Liver (tissue), 9 donors: ENCODE measurements around the gene SRGAP3. TPM values are rescaled to one million over a fixed set of nuclear protein-coding genes. Genes with fewer than 3 reads are reported as not detected.

ENCODE experiments used
- DNase-seq: peaks from one replicate; pipeline ENCODE4 v3.0.0-alpha.2; 2017; ENCODE audit warnings: low spot score
- H3K27ac ChIP-seq, 2 donors: one replicate each; pipeline ENCODE4 v1.7.0; 2013; ENCODE audit warnings: inconsistent platforms in 2 of 2, low read length in 2 of 2, control low read depth in 1 of 2, low read depth in 1 of 2, mild to moderate bottlenecking in 1 of 2
- H3K27me3 ChIP-seq, 4 donors: one replicate each; pipeline versions ENCODE4 v1.6.1 to v1.7.0; 2013; ENCODE audit warnings: low read length in 3 of 4, inconsistent platforms in 1 of 4, mild to moderate bottlenecking in 1 of 4, moderate library complexity in 1 of 4; ENCODE audit not compliant: control insufficient read depth in 4 of 4, insufficient read depth in 4 of 4
- H3K36me3 ChIP-seq, 4 donors: one replicate each; pipeline versions ENCODE4 v1.6.1 to v1.7.0; 2013; ENCODE audit warnings: low read length in 3 of 4, mild to moderate bottlenecking in 3 of 4, low read depth in 1 of 4, moderate library complexity in 1 of 4; ENCODE audit not compliant: control insufficient read depth in 4 of 4, insufficient read depth in 3 of 4
- H3K4me1 ChIP-seq, 4 donors: one replicate each; pipeline versions ENCODE4 v1.6.1 to v1.7.0; 2013; ENCODE audit warnings: low read length in 3 of 4, mild to moderate bottlenecking in 3 of 4, moderate library complexity in 1 of 4; ENCODE audit not compliant: control insufficient read depth in 4 of 4, insufficient read depth in 4 of 4
- H3K4me3 ChIP-seq, 3 donors: one replicate each; pipeline versions ENCODE4 v1.6.1 to v1.7.0; 2013; ENCODE audit warnings: low read length in 3 of 3, control low read depth in 1 of 3, low read depth in 1 of 3, mild to moderate bottlenecking in 1 of 3
- H3K9ac ChIP-seq, 2 donors: one replicate each; pipeline ENCODE4 v1.7.0; 2013; ENCODE audit warnings: low read length in 2 of 2, mild to moderate bottlenecking in 2 of 2, moderate library complexity in 2 of 2, control low read depth in 1 of 2, low read depth in 1 of 2
- H3K9me3 ChIP-seq, 4 donors: one replicate each; pipeline versions ENCODE4 v1.6.1 to v1.7.0; 2013; ENCODE audit warnings: low read length in 3 of 4; ENCODE audit not compliant: control insufficient read depth in 4 of 4
- EGR1 ChIP-seq, 2 donors: IDR thresholded peaks; 2 replicates each; pipeline ENCODE4 v1.6.1; 2016 to 2018; ENCODE audit warnings: antibody characterized with exemption in 2 of 2, low read depth in 2 of 2
- FOXA1 ChIP-seq: IDR thresholded peaks from 2 replicates; pipeline ENCODE4 v1.6.1; 2016; ENCODE audit warnings: antibody characterized with exemption
- FOXA2 ChIP-seq: IDR thresholded peaks from 2 replicates; pipeline ENCODE4 v1.6.1; 2016; ENCODE audit warnings: antibody characterized with exemption
- GABPA ChIP-seq, 2 donors: IDR thresholded peaks in 1 of 2; conservative IDR thresholded peaks in 1 of 2; 2 replicates each; pipeline ENCODE4 v1.6.1; 2016; ENCODE audit warnings: antibody characterized with exemption in 2 of 2, mild to moderate bottlenecking in 1 of 2, moderate library complexity in 1 of 2
- HNF4A ChIP-seq, 2 donors: conservative IDR thresholded peaks; 2 replicates each; pipeline ENCODE4 v1.6.1; 2016; ENCODE audit warnings: antibody characterized with exemption in 2 of 2, mild to moderate bottlenecking in 2 of 2
- HNF4G ChIP-seq: IDR thresholded peaks from 2 replicates; pipeline ENCODE4 v1.6.1; 2016; ENCODE audit warnings: antibody characterized with exemption
- JUND ChIP-seq, 2 donors: IDR thresholded peaks; 2 replicates each; pipeline ENCODE4 v1.6.1; 2016; ENCODE audit warnings: antibody characterized with exemption in 2 of 2
- NR2F2 ChIP-seq: IDR thresholded peaks from 2 replicates; pipeline ENCODE4 v1.6.1; 2016; ENCODE audit warnings: antibody characterized with exemption
- RAD21 ChIP-seq, 2 donors: IDR thresholded peaks; 2 replicates each; pipeline ENCODE4 v1.6.1; 2016; ENCODE audit warnings: antibody characterized with exemption in 2 of 2, mild to moderate bottlenecking in 2 of 2
- RXRA ChIP-seq, 2 donors: IDR thresholded peaks; 2 replicates each; pipeline ENCODE4 v1.6.1; 2017 to 2018; ENCODE audit warnings: antibody characterized with exemption in 2 of 2, mild to moderate bottlenecking in 1 of 2
- TAF1 ChIP-seq: conservative IDR thresholded peaks from 2 replicates; pipeline ENCODE4 v1.6.1; 2016; ENCODE audit warnings: antibody characterized with exemption, mild to moderate bottlenecking
- WGBS: extraction: QIAGEN DNeasy Blood & Tissue Kit; methylation state at CpG from one replicate; pipeline ENCODE4 v1.1.7; 2013; 5-methylcytosine and 5-hydroxymethylcytosine counted together
- polyA plus RNA-seq, 2 donors: library from polyadenylated mRNA; stranded (reverse) in 1 of 2; unstranded in 1 of 2; fragments of 200-250 nt in 1 of 2; fragments of >200 nt in 1 of 2; fragmentation: Nextera tagmentation in 1 of 2; extraction: Ambion mirVana in 1 of 2; gene quantifications; one replicate each; pipeline versions ENCODE4 v1.2.1 to v1.2.3, GENCODE V29; 2013 to 2015
- total RNA-seq, 2 donors: library from RNA; depleted of rRNA; stranded (reverse); fragments of >200 nt; gene quantifications; one replicate each; pipeline ENCODE4 v1.2.3, GENCODE V29; 2014
- TF ChIP-seq, protein P1 (sequence below): IDR thresholded peaks from 2 replicates; pipeline ENCODE4 v1.6.1; 2016; ENCODE audit warnings: antibody characterized with exemption
- TF ChIP-seq, protein P2 (sequence below): IDR thresholded peaks from 2 replicates; pipeline ENCODE4 v1.6.1; 2016; ENCODE audit warnings: antibody characterized with exemption
- TF ChIP-seq, protein P3 (sequence below): IDR thresholded peaks from 2 replicates; pipeline ENCODE4 v1.6.1; 2016; ENCODE audit warnings: antibody characterized with exemption
- TF ChIP-seq, protein P4 (sequence below): fragments of 150-350 bp; IDR thresholded peaks from 2 replicates; pipeline ENCODE4 v1.5.1; 2017; ENCODE audit warnings: improper control_type of control experiment, low read depth, low read length; ENCODE audit not compliant: missing input control
- donor health status: healthy.
- donor health status: healthy.
- donor health status: healthy.
- donor health status: healthy.
- donor health status: healthy.

The SRGAP3 gene
- total and polyA plus RNA-seq, 4 donors, result 0.61 to 4.2 (median 1.6) TPM

DNA sequence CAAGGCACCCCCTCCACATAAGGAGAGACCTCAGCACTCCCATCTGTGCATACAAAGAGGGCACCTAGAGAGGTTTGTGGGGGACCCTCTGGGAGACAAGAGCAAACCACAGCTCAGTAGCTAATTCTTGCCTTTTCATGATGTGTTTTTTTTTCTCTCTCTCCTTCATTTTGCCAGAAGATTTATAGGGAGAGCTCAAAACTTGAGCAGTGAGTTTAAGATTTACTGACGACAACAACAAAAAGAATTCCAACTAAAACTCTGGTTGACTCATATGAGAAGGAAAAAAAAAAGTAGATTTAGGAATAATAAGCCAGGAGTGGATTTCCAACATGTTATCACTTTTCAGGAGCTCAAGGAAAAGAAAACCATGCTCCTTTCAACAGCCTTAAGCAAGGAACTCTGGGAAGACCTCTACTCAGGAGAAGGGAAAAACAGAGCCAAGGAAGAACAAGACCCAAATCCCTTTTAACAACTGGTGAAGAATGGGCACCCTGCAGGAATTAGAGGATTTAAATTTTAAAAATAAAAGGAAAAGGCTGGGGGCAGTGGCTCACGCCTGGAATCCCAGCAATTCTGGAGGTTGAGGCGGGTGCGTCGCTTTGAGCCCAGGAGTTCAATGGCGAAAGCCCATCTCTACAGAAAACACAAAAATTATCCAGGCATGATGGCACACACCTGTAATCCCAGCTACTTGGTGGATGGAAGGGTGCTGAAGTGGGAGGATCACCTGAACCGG lies 228.0 kb downstream of the SRGAP3 start:
- H3K4me3 ChIP-seq, result no peak overlapping the region
- no peak for DNase-seq
- H3K27ac ChIP-seq, result no peak overlapping the region
- no peak overlapping the region for H3K9ac ChIP-seq
- no peaks in the 10 kb centered on the region for H3K9me3 ChIP-seq
- no peaks in the 10 kb centered on the region for H3K4me1 ChIP-seq
- H3K27me3 ChIP-seq, result no peaks in the 10 kb centered on the region
- no peaks in the 10 kb centered on the region for H3K36me3 ChIP-seq
- TF ChIP-seq RAD21 (IDR thresholded peaks at IDR 0.05) (no peak), FOXA1 (no peak), NR2F2 (no peak), HNF4G (no peak), RXRA (IDR thresholded peaks at IDR 0.05) (no peak), JUND (IDR thresholded peaks at IDR 0.05) (no peak), FOXA2 (no peak), TAF1 (no peak), HNF4A (conservative IDR thresholded peaks at IDR 0.05) (no peak), GABPA (IDR thresholded peaks at IDR 0.05 in 1 of 2, conservative IDR thresholded peaks at IDR 0.05 in 1 of 2) (no peak), EGR1 (IDR thresholded peaks at IDR 0.05; ENCODE audit: low read depth in 2 of 2) (no peak)
- TF ChIP-seq, protein P1, sequence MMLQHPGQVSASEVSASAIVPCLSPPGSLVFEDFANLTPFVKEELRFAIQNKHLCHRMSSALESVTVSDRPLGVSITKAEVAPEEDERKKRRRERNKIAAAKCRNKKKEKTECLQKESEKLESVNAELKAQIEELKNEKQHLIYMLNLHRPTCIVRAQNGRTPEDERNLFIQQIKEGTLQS, result no peak
- TF ChIP-seq, protein P2, sequence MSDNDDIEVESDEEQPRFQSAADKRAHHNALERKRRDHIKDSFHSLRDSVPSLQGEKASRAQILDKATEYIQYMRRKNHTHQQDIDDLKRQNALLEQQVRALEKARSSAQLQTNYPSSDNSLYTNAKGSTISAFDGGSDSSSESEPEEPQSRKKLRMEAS, result no peak
- TF ChIP-seq, protein P3, sequence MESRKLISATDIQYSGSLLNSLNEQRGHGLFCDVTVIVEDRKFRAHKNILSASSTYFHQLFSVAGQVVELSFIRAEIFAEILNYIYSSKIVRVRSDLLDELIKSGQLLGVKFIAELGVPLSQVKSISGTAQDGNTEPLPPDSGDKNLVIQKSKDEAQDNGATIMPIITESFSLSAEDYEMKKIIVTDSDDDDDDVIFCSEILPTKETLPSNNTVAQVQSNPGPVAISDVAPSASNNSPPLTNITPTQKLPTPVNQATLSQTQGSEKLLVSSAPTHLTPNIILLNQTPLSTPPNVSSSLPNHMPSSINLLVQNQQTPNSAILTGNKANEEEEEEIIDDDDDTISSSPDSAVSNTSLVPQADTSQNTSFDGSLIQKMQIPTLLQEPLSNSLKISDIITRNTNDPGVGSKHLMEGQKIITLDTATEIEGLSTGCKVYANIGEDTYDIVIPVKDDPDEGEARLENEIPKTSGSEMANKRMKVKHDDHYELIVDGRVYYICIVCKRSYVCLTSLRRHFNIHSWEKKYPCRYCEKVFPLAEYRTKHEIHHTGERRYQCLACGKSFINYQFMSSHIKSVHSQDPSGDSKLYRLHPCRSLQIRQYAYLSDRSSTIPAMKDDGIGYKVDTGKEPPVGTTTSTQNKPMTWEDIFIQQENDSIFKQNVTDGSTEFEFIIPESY, result no peak
- TF ChIP-seq, protein P4, sequence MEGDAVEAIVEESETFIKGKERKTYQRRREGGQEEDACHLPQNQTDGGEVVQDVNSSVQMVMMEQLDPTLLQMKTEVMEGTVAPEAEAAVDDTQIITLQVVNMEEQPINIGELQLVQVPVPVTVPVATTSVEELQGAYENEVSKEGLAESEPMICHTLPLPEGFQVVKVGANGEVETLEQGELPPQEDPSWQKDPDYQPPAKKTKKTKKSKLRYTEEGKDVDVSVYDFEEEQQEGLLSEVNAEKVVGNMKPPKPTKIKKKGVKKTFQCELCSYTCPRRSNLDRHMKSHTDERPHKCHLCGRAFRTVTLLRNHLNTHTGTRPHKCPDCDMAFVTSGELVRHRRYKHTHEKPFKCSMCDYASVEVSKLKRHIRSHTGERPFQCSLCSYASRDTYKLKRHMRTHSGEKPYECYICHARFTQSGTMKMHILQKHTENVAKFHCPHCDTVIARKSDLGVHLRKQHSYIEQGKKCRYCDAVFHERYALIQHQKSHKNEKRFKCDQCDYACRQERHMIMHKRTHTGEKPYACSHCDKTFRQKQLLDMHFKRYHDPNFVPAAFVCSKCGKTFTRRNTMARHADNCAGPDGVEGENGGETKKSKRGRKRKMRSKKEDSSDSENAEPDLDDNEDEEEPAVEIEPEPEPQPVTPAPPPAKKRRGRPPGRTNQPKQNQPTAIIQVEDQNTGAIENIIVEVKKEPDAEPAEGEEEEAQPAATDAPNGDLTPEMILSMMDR, result no peak
- WGBS, result 95% methylated on average over 7 of the region's 7 CpGs

DNA sequence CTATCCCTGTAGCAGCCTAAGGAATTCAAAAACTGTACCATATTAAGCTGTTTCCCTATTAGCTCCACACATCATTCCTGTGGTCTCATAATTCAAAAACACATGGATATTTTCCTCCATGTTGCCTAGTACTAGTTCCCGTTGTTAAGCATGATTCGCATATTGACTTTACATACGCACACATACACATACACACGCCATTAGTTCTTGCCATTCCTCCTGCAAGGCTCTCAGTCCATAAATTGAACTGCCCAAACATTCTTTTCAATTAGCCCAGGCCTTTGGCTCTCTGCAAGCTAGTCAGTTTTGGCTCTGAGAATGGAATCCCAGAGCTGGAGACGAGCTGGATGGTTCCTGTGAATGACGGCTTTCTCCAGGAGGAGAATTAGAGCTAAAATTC lies 229.0 kb downstream of the SRGAP3 start:
- H3K9ac ChIP-seq, result no peak overlapping the region
- H3K36me3 ChIP-seq, result no peaks in the 10 kb centered on the region
- no peak overlapping the region for H3K27ac ChIP-seq
- no peaks in the 10 kb centered on the region for H3K27me3 ChIP-seq
- TF ChIP-seq RXRA (IDR thresholded peaks at IDR 0.05), result no peak
- TF ChIP-seq TAF1, result no peak
- no peak for TF ChIP-seq EGR1 (IDR thresholded peaks at IDR 0.05; ENCODE audit: low read depth in 2 of 2)
- TF ChIP-seq, protein P4, result no peak
- TF ChIP-seq GABPA (IDR thresholded peaks at IDR 0.05 in 1 of 2, conservative IDR thresholded peaks at IDR 0.05 in 1 of 2), result no peak
- TF ChIP-seq JUND (IDR thresholded peaks at IDR 0.05), result no peak
- TF ChIP-seq, protein P3, result no peak
- TF ChIP-seq FOXA1, result no peak
- no peak for TF ChIP-seq HNF4G
- H3K4me3 ChIP-seq, result no peak overlapping the region
- WGBS, result 93% methylated on average over 6 of the region's 6 CpGs
- DNase-seq, result no peak
- H3K4me1 ChIP-seq, result no peaks in the 10 kb centered on the region
- H3K9me3 ChIP-seq, result no peaks in the 10 kb centered on the region
